Natural killer cell (primary cell): Measurements from ENCODE around the gene PIGT. TPM values are rescaled to one million over a fixed set of nuclear protein-coding genes. Genes with fewer than 3 reads are reported as not detected.

Source experiments
- ATAC-seq, 3 donors: fragments of 150-1000 bp in 2 of 3; fragments of 200-7000 bp in 1 of 3; cut with Tn5 transposase; 1 replicate in 1 of 3; 2 replicates in 2 of 3; pipeline ENCODE4 v1.10.0; 2021; ENCODE audit warnings: mild to moderate bottlenecking in 2 of 3, moderate library complexity in 2 of 3
- DNase-seq, 2 donors: peaks; one replicate each; pipeline versions ENCODE4 v3.0.0 to v3.0.0-alpha.2; 2013 to 2021; ENCODE audit warnings: mixed read lengths in 1 of 2
- H3K27ac ChIP-seq: one replicate; pipeline ENCODE4 v1.5.1; 2013; ENCODE audit warnings: mild to moderate bottlenecking, low read length
- H3K27me3 ChIP-seq: one replicate; pipeline ENCODE4 v1.6.1; 2013; ENCODE audit warnings: low read length; ENCODE audit not compliant: control insufficient read depth, insufficient read depth
- H3K36me3 ChIP-seq: one replicate; pipeline ENCODE4 v1.6.1; 2013; ENCODE audit warnings: low read length; ENCODE audit not compliant: control insufficient read depth, insufficient read depth
- H3K4me1 ChIP-seq: one replicate; pipeline ENCODE4 v1.6.1; 2013; ENCODE audit warnings: low read length; ENCODE audit not compliant: control insufficient read depth, insufficient read depth
- H3K4me3 ChIP-seq: one replicate; pipeline ENCODE4 v1.5.1; 2013; ENCODE audit warnings: low read length
- H3K9me3 ChIP-seq: one replicate; pipeline ENCODE4 v1.6.1; 2013; ENCODE audit warnings: low read length; ENCODE audit not compliant: control insufficient read depth, insufficient read depth
- H3K27ac Mint-ChIP-seq, 2 donors: one replicate each; pipeline ENCODE4 v1.8.0; 2022; ENCODE audit warnings: mild to moderate bottlenecking in 2 of 2, mixed read lengths in 2 of 2, moderate library complexity in 1 of 2
- H3K27me3 Mint-ChIP-seq, 2 donors: one replicate each; pipeline ENCODE4 v1.8.0; 2022; ENCODE audit warnings: low read depth in 2 of 2, mixed read lengths in 2 of 2
- H3K36me3 Mint-ChIP-seq: one replicate; pipeline ENCODE4 v1.8.0; 2022; ENCODE audit warnings: mixed read lengths
- H3K4me1 Mint-ChIP-seq, 2 donors: one replicate each; pipeline ENCODE4 v1.8.0; 2022; ENCODE audit warnings: mixed read lengths in 2 of 2
- H3K4me3 Mint-ChIP-seq: one replicate; pipeline ENCODE4 v1.8.0; 2022; ENCODE audit warnings: mild to moderate bottlenecking, moderate library complexity, mixed read lengths
- H3K9me3 Mint-ChIP-seq, 2 donors: one replicate each; pipeline ENCODE4 v1.8.0; 2022; ENCODE audit warnings: mixed read lengths in 2 of 2
- CTCF ChIP-seq: fragments of 200-600 bp; IDR thresholded peaks from one replicate; pipeline ENCODE4 v1.8.0; 2022; ENCODE audit warnings: antibody characterized with exemption
- WGBS: methylation state at CpG from one replicate; pipeline ENCODE4 v1.1.7; 2013; ENCODE audit warnings: missing lambda C conversion rate; ENCODE audit not compliant: insufficient coverage; 5-methylcytosine and 5-hydroxymethylcytosine counted together
- intact Hi-C: fragments of 100-400 bp; cut with micrococcal nuclease; formaldehyde crosslinking; loops from one replicate; pipeline ENCODE4 v1.14.2; 2022
- total RNA-seq, 4 donors: library from RNA; stranded (reverse); fragments of 120-200 nt in 1 of 4; gene quantifications; one replicate each; pipeline versions ENCODE4 v1.2.3 to v1.2.4, GENCODE V29; 2013 to 2022

The PIGT gene
- total RNA-seq, 3 donors from 2014 or later (not counting 1 experiment from before 2014, with no cell fraction given) = 173 to 190 (median 187) TPM

GRCh38 chr20:45436732-45437485 lies 21.0 kb downstream of the PIGT start:
- peak overlapping the region; percentile 68 for H3K27ac ChIP-seq
- no peaks in the 10 kb centered on the region for H3K36me3 Mint-ChIP-seq
- WGBS = 7% methylated on average over 30 of the region's 33 CpGs
- H3K4me1 Mint-ChIP-seq = peaks cover 9 to 24% of the 10 kb centered on the region in 2 donors
- no peaks in the 10 kb centered on the region for H3K27me3 Mint-ChIP-seq
- peak; percentile 95 for TF ChIP-seq CTCF
- H3K4me3 ChIP-seq = peak overlapping the region; percentile 65
- ATAC-seq (peak; percentile 91 to 93 (median 93)), DNase-seq (peak; percentile 86 to 93)
- H3K4me3 Mint-ChIP-seq = peak overlapping the region; percentile 73
- intact Hi-C loops = loop anchor here (1.0 to 2.0 kb wide), 4 partner anchors 20 to 118 kb away; partner anchors contain the start of gene PIGT
- H3K9me3 ChIP-seq = peaks cover 3% of the 10 kb centered on the region
- peaks cover 25% of the 10 kb centered on the region for H3K4me1 ChIP-seq
- peaks cover 0 to 3% of the 10 kb centered on the region in 2 donors for H3K9me3 Mint-ChIP-seq
- no peaks in the 10 kb centered on the region for H3K27me3 ChIP-seq
- H3K27ac Mint-ChIP-seq = peak overlapping the region in 1 of 2 donors; percentile 74
- no peaks in the 10 kb centered on the region for H3K36me3 ChIP-seq

- H3K4me3 ChIP-seq = no peak overlapping the region
- H3K36me3 Mint-ChIP-seq = no peaks in the 10 kb centered on the region
These were observed 24.5 kb downstream of the PIGT start for GRCh38 chr20:45440424-45440823.

GRCh38 chr20:45440891-45441685 lies 25.1 kb downstream of the PIGT start:
- no peaks in the 10 kb centered on the region for H3K9me3 Mint-ChIP-seq
- DNase-seq (no peak), ATAC-seq (no peak)
- intact Hi-C loops = no loop called here
- 94% methylated on average over 5 of the region's 5 CpGs for WGBS
- Histone ChIP-seq H3K27ac (no peak overlapping the region), H3K27me3 (peaks cover 3% of the 10 kb centered on the region), H3K4me1 (peaks cover 19% of the 10 kb centered on the region), H3K9me3 (no peaks in the 10 kb centered on the region), H3K4me3 (no peak overlapping the region), H3K36me3 (no peaks in the 10 kb centered on the region)
- no peak overlapping the region for H3K27ac Mint-ChIP-seq
- H3K27me3 Mint-ChIP-seq = peaks cover 9 to 11% of the 10 kb centered on the region in 2 donors
- no peaks in the 10 kb centered on the region for H3K36me3 Mint-ChIP-seq
- no peak overlapping the region for H3K4me3 Mint-ChIP-seq
- peaks cover 13 to 20% of the 10 kb centered on the region in 2 donors for H3K4me1 Mint-ChIP-seq
- TF ChIP-seq CTCF = no peak

More at GRCh38 chr20:45440424-45440823, 24.5 kb downstream of the PIGT start:
- intact Hi-C loops = no loop called here
- Mint-ChIP-seq H3K27ac (no peak overlapping the region), H3K4me1 (peaks cover 13 to 20% of the 10 kb centered on the region in 2 donors), H3K4me3 (no peak overlapping the region), H3K27me3 (peaks cover 5 to 10% of the 10 kb centered on the region in 2 donors), H3K9me3 (no peaks in the 10 kb centered on the region)
- DNase-seq = no peak
- no peak for TF ChIP-seq CTCF
- peaks cover 19% of the 10 kb centered on the region for H3K4me1 ChIP-seq
- H3K27ac ChIP-seq = no peak overlapping the region
- H3K36me3 ChIP-seq = no peaks in the 10 kb centered on the region
- ATAC-seq = no peak
- no peaks in the 10 kb centered on the region for H3K9me3 ChIP-seq
- H3K27me3 ChIP-seq = peaks cover 3% of the 10 kb centered on the region
- WGBS = 86% methylated on average over 3 of the region's 3 CpGs
